ENCODE results near the gene SLCO1B1.

SLCO1B1 gene

GRCh38 chr12:21265932-21266331 lies 134.9 kb downstream of the SLCO1B1 start:
- no peak overlapping the region for H3K4me3 ChIP-seq (ENCODE audit: low read length)
- no peak for DNase-seq (ENCODE audit: low read depth)
- TF ChIP-seq CTCF (conservative IDR thresholded peaks at IDR 0.05; ENCODE audit: low read depth, low read length) = no peak

- H3K4me3 ChIP-seq (ENCODE audit: low read length) = no peak overlapping the region
- DNase-seq (ENCODE audit: low read depth) = no peak
- no peak for TF ChIP-seq CTCF (conservative IDR thresholded peaks at IDR 0.05; ENCODE audit: low read depth, low read length)
Measured at GRCh38 chr12:21276826-21277225, 145.8 kb downstream of the SLCO1B1 start.
